ENCODE data around the gene MED8. TPM values are rescaled to one million over a fixed set of nuclear protein-coding genes. Genes with fewer than 3 reads are reported as not detected.

The MED8 gene
- total and polyA plus RNA-seq, 2 of the 4 experiments (the other 2 are of a cell fraction), result 61.1 to 120 TPM

DNA sequence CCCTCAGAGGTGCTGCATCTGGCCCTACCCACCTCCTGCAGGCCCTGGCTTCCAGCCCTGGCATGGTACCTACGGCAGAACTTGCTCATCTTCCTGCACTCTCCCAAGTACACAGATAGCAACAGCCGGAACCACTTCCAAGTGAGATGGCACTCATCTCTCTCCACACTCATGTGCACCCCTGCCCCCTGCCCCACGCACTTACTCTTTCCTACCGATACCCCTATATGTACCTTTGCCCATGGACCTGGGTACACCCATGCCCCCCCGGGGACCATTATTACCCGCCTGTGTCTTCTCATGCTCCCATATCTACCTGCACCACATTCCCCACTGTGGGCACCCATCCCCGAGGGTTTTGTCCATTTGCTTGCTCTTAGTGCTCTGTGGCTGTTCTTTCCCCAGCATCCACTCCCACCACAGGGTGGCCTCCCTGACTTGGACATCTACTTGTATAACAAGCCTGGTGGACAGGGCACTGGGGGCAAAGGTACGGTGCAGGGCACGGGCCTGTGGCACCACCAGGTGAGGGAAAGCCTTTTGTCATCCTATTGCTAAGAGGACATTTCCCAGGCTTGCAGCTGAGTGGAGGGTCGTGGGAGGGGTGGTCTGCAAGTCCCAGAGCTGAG is 49.5 kb upstream of the MED8 start:
- Histone ChIP-seq H4K8ac (ENCODE audit: low read depth in 2 of 2, low read length in 2 of 2) (no peak overlapping the region), H3K27me3 (ENCODE audit: control insufficient read depth, insufficient read depth, low read length) (no peaks in the 10 kb centered on the region), H2BK20ac (ENCODE audit: low read depth, low read length) (no peak overlapping the region), H2AFZ (replicated peaks; ENCODE audit: low read length, poor library complexity) (peak overlapping the region; percentile 27), H3K4ac (ENCODE audit: low read depth, low read length) (no peak overlapping the region), H4K91ac (ENCODE audit: insufficient read depth, low read depth, low read length) (no peak overlapping the region), H3K27ac (ENCODE audit: insufficient read depth, low read length) (no peak overlapping the region), H4K5ac (ENCODE audit: low read depth, low read length) (no peak overlapping the region), H3K9me3 (ENCODE audit: control insufficient read depth, insufficient read depth, low read length) (no peaks in the 10 kb centered on the region), H3K56ac (ENCODE audit: extremely low read depth, insufficient read depth, low read length) (no peak overlapping the region), H3K9ac (ENCODE audit: low read depth, low read length) (no peak overlapping the region), H2AK9ac (replicated peaks; ENCODE audit: low read depth, low read length, poor library complexity) (no peak overlapping the region), H3K4me1 (ENCODE audit: control insufficient read depth, insufficient read depth, low read length) (peaks cover 2% of the 10 kb centered on the region; the same call in 1 of the 2 replicates), H3K18ac (ENCODE audit: low read depth, low read length) (no peak overlapping the region), H2BK15ac (ENCODE audit: low read depth, low read length) (no peak overlapping the region), H3K36me3 (ENCODE audit: control insufficient read depth, insufficient read depth, low read length) (peaks cover 72% of the 10 kb centered on the region), H3K14ac (replicated peaks; ENCODE audit: low read depth, low read length) (no peak overlapping the region), H2BK5ac (ENCODE audit: low read depth, low read length, poor library complexity, severe bottlenecking) (no peak overlapping the region), H2AK5ac (ENCODE audit: low read depth, low read length) (no peak overlapping the region), H3K4me3 (ENCODE audit: insufficient read depth, low read depth, low read length) (no peak overlapping the region), H3K9me1 (ENCODE audit: insufficient read depth, low read length) (peaks cover 9% of the 10 kb centered on the region), H3K79me1 (ENCODE audit: low read depth in 1 of 2, low read length in 2 of 2) (peaks cover 0 to under 1% of the 10 kb centered on the region in 2 experiments; a peak in 2 of 4 replicates), H3K4me2 (ENCODE audit: low read depth, low read length) (no peak overlapping the region), H3K23ac (ENCODE audit: low read depth, low read length) (no peak overlapping the region), H4K20me1 (ENCODE audit: insufficient read depth, low read length) (no peaks in the 10 kb centered on the region; the same call in 1 of the 2 replicates), H2BK120ac (ENCODE audit: low read depth, low read length) (no peak overlapping the region)
- in situ Hi-C loops (cut with MboI; ENCODE audit: low sequenced_read_pairs), result no loop called here
- ATAC-seq (ENCODE audit: low read depth), result no peak
- dilution Hi-C loops (cut with HindIII; ENCODE audit: low sequenced_read_pairs, unreplicated experiment), result no loop called here
- ChIA-PET POLR2A (ENCODE audit: unreplicated experiment) (no interaction called here), CTCF (no interaction called here)
- BruUV-seq (replicated peaks), result no TSS peak
- 96% methylated on average over 6 of the region's 10 CpGs; no CpG with 5 or more reads in 1 of the 2 experiments for WGBS, 2 experiments (ENCODE audit: extremely low coverage in 2 of 2, insufficient read length in 1 of 2)
- intact Hi-C loops (cut with micrococcal nuclease), result no loop called here
- no peak for DNase-seq
- TF ChIP-seq POLR2A (IDR thresholded peaks at IDR 0.05; ENCODE audit: low read depth, low read length), result no peak
- TF ChIP-seq NFE2L2 (IDR thresholded peaks at IDR 0.05; ENCODE audit: low read depth, low read length), result no peak
- TF ChIP-seq RCOR1 (IDR thresholded peaks at IDR 0.05; ENCODE audit: insufficient replicate concordance, low read length), result no peak
- TF ChIP-seq, protein P1, sequence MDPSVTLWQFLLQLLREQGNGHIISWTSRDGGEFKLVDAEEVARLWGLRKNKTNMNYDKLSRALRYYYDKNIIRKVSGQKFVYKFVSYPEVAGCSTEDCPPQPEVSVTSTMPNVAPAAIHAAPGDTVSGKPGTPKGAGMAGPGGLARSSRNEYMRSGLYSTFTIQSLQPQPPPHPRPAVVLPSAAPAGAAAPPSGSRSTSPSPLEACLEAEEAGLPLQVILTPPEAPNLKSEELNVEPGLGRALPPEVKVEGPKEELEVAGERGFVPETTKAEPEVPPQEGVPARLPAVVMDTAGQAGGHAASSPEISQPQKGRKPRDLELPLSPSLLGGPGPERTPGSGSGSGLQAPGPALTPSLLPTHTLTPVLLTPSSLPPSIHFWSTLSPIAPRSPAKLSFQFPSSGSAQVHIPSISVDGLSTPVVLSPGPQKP (IDR thresholded peaks at IDR 0.05; ENCODE audit: borderline replicate concordance, low read depth, low read length), result no peak
- TF ChIP-seq MXI1 (IDR thresholded peaks at IDR 0.05; ENCODE audit: borderline replicate concordance, low read depth, low read length), result no peak
- TF ChIP-seq MAFK (IDR thresholded peaks at IDR 0.05; ENCODE audit: low read depth, low read length), result no peak
- TF ChIP-seq SMC3 (IDR thresholded peaks at IDR 0.05; ENCODE audit: low read depth, low read length), result no peak
- TF ChIP-seq, protein P2, sequence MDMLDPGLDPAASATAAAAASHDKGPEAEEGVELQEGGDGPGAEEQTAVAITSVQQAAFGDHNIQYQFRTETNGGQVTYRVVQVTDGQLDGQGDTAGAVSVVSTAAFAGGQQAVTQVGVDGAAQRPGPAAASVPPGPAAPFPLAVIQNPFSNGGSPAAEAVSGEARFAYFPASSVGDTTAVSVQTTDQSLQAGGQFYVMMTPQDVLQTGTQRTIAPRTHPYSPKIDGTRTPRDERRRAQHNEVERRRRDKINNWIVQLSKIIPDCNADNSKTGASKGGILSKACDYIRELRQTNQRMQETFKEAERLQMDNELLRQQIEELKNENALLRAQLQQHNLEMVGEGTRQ (IDR thresholded peaks at IDR 0.05; ENCODE audit: low read depth, low read length), result no peak
- TF ChIP-seq BHLHE40 (IDR thresholded peaks at IDR 0.05; ENCODE audit: low read depth, low read length), result no peak
- no peak for TF ChIP-seq RAD21 (IDR thresholded peaks at IDR 0.05; ENCODE audit: low read length)
- no peak for TF ChIP-seq FOS (IDR thresholded peaks at IDR 0.05; ENCODE audit: low read depth, low read length)
- TF ChIP-seq CEBPB (IDR thresholded peaks at IDR 0.05; ENCODE audit: low read depth, low read length), result no peak
- no peak for TF ChIP-seq RFX5 (IDR thresholded peaks at IDR 0.05; ENCODE audit: low read depth, low read length)

All from IMR-90 (cell line).